A549 (cell line): ENCODE measurements around the gene RBCK1.

Experiments used
- EHMT2 ChIP-seq: fragments of 200-600 bp; sonication (generic); IDR thresholded peaks from 2 replicates; pipeline ENCODE4 v1.6.1; 2016; ENCODE audit warnings: antibody characterized with exemption, low read depth, mild to moderate bottlenecking, moderate library complexity
- EP300 ChIP-seq, 2 experiments: fragments of >200 bp; sonication (Bioruptor Twin); formaldehyde crosslinking; IDR thresholded peaks; 2 replicates in 1 of 2; 3 replicates in 1 of 2; pipeline ENCODE4 v1.6.1; 2016 to 2017
- MAFK ChIP-seq: fragments of 450-650 bp; IDR thresholded peaks from 2 replicates; pipeline ENCODE4 v1.6.1; 2014; ENCODE audit not compliant: partially characterized antibody
- MAZ ChIP-seq: fragments of 150-350 bp; IDR thresholded peaks from 2 replicates; pipeline ENCODE4 v1.6.1; 2014; ENCODE audit warnings: antibody characterized with exemption, low read depth, low read length, borderline replicate concordance
- MYC ChIP-seq: IDR thresholded peaks from 2 replicates; pipeline ENCODE4 v1.6.1; 2012; ENCODE audit warnings: mild to moderate bottlenecking, inconsistent platforms, low read length, improper control_type of control experiment, borderline replicate concordance
- NPAS2 ChIP-seq: fragments of 250-450 bp; sonication (Bioruptor Pico); IDR thresholded peaks from 2 replicates; pipeline ENCODE4 v1.8.0; 2022; ENCODE audit warnings: mild to moderate bottlenecking, moderate library complexity, borderline replicate concordance
- POLR2A ChIP-seq: IDR thresholded peaks from 2 replicates; pipeline ENCODE4 v1.6.1; 2012; ENCODE audit warnings: mild to moderate bottlenecking, low read length
- POLR2AphosphoS2 ChIP-seq: conservative IDR thresholded peaks from 2 replicates; pipeline ENCODE4 v1.6.1; 2012; ENCODE audit warnings: low read length, improper control_type of control experiment, inconsistent platforms
- REST ChIP-seq: fragments of 200-600 bp; sonication (generic); IDR thresholded peaks from 2 replicates; pipeline ENCODE4 v1.6.1; 2016; ENCODE audit warnings: antibody characterized with exemption, mild to moderate bottlenecking, moderate library complexity
- SMC3 ChIP-seq: fragments of >200 bp; sonication (Bioruptor Twin); formaldehyde crosslinking; IDR thresholded peaks from 3 replicates; pipeline ENCODE4 v1.6.1; 2018; ENCODE audit warnings: inconsistent platforms
- ZFP36 ChIP-seq: fragments of 450-650 bp; IDR thresholded peaks from 2 replicates; pipeline ENCODE4 v1.6.1; 2014; ENCODE audit warnings: borderline replicate concordance; ENCODE audit not compliant: partially characterized antibody
- TF ChIP-seq, protein P1 (sequence below): fragments of >200 bp; sonication (Bioruptor Twin); formaldehyde crosslinking; IDR thresholded peaks from 3 replicates; pipeline ENCODE4 v1.5.1; 2016
- TF ChIP-seq, protein P2 (sequence below): IDR thresholded peaks from 2 replicates; pipeline ENCODE4 v1.6.1; 2012
- TF ChIP-seq, protein P3 (sequence below): fragments of 250-450 bp; sonication (Bioruptor Pico); IDR thresholded peaks from 2 replicates; pipeline ENCODE4 v1.5.0; 2021; ENCODE audit warnings: mild to moderate bottlenecking, moderate library complexity, borderline replicate concordance

- TF ChIP-seq, protein P1, sequence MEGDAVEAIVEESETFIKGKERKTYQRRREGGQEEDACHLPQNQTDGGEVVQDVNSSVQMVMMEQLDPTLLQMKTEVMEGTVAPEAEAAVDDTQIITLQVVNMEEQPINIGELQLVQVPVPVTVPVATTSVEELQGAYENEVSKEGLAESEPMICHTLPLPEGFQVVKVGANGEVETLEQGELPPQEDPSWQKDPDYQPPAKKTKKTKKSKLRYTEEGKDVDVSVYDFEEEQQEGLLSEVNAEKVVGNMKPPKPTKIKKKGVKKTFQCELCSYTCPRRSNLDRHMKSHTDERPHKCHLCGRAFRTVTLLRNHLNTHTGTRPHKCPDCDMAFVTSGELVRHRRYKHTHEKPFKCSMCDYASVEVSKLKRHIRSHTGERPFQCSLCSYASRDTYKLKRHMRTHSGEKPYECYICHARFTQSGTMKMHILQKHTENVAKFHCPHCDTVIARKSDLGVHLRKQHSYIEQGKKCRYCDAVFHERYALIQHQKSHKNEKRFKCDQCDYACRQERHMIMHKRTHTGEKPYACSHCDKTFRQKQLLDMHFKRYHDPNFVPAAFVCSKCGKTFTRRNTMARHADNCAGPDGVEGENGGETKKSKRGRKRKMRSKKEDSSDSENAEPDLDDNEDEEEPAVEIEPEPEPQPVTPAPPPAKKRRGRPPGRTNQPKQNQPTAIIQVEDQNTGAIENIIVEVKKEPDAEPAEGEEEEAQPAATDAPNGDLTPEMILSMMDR = no peak
- TF ChIP-seq MAFK (no peak), POLR2AphosphoS2 (no peak), POLR2A (no peak), EHMT2 (no peak), NPAS2 (CRISPR knock-in tag) (no peak), MYC (no peak), MAZ (no peak), EP300 (IDR thresholded peaks at IDR 0.05) (no peak), SMC3 (no peak), REST (no peak), ZFP36 (no peak)
- TF ChIP-seq, protein P2, sequence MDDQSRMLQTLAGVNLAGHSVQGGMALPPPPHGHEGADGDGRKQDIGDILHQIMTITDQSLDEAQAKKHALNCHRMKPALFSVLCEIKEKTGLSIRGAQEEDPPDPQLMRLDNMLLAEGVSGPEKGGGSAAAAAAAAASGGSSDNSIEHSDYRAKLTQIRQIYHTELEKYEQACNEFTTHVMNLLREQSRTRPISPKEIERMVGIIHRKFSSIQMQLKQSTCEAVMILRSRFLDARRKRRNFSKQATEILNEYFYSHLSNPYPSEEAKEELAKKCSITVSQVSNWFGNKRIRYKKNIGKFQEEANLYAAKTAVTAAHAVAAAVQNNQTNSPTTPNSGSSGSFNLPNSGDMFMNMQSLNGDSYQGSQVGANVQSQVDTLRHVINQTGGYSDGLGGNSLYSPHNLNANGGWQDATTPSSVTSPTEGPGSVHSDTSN = no peak
- TF ChIP-seq, protein P3, sequence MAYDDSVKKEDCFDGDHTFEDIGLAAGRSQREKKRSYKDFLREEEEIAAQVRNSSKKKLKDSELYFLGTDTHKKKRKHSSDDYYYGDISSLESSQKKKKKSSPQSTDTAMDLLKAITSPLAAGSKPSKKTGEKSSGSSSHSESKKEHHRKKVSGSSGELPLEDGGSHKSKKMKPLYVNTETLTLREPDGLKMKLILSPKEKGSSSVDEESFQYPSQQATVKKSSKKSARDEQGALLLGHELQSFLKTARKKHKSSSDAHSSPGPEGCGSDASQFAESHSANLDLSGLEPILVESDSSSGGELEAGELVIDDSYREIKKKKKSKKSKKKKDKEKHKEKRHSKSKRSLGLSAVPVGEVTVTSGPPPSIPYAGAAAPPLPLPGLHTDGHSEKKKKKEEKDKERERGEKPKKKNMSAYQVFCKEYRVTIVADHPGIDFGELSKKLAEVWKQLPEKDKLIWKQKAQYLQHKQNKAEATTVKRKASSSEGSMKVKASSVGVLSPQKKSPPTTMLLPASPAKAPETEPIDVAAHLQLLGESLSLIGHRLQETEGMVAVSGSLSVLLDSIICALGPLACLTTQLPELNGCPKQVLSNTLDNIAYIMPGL (CRISPR knock-in tag) = no peak
Observed at GRCh38 chr20:375265-375889, 32.7 kb upstream of the RBCK1 start.
